ENCODE results near the gene FNDC3B.
A peak's percentile ranks its signal among the peaks of the same experiment; 100 is the strongest.

FNDC3B gene

DNA sequence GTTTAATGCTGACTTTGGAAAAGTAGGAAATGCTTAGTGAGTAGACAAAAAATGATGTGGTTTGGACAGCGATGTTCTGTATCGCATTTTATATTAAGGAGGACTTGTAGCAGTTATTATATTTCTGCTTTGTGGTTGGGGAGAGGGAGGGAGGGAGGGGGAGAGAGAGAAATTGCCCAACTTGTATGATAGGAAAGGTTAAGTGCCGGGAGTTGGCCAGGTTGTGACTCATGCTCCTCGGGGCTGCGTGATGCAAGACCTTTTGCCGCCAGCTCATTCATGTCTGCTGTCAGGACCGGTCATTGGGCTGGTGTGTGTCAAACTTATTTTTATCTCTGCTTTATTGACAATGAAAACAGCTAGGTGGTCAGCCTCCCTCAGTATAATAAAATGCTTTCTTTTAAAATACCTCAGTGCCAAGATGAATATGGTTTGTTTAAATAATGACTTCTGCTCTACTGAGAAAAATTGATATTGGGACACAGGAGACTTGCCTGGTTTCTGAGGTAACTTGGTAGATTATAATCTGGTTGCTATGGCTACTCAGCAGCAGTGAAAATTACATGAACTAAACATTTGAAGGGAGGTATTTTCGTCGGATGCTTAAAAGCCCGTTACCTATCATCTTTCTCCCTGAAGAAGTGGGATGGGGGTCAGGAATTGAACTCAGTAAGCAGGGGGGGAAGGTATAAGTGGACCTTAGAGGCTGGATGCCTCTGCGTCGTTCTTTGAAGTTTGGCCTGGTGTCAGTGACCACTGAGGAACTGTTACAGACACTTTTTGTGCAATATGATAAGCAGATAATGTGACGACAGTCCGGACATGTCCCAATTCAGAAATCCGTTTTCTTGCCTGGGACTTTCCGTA, 90.7 kb downstream of the FNDC3B start:
- no peak for TF ChIP-seq CTCF (IDR thresholded peaks at IDR 0.05; ENCODE audit: low read length, missing control alignments)
- H3K4me3 ChIP-seq (replicated peaks; ENCODE audit: low read depth, low read length) = no peak overlapping the region
- DNase-seq (ENCODE audit: low read depth) = peak; percentile 99

GRCh38 chr3:172130717-172131050, 91.3 kb downstream of the FNDC3B start:
- H3K4me3 ChIP-seq (replicated peaks; ENCODE audit: low read depth, low read length) = no peak overlapping the region
- no peak for TF ChIP-seq CTCF (IDR thresholded peaks at IDR 0.05; ENCODE audit: low read length, missing control alignments)
- DNase-seq (ENCODE audit: low read depth) = no peak

- no peak for TF ChIP-seq CTCF (IDR thresholded peaks at IDR 0.05; ENCODE audit: low read length, missing control alignments)
- DNase-seq (ENCODE audit: low read depth) = no peak
- H3K4me3 ChIP-seq (replicated peaks; ENCODE audit: low read depth, low read length) = no peak overlapping the region
These were observed 92.4 kb downstream of the FNDC3B start for GRCh38 chr3:172131746-172132145.

- no peak for TF ChIP-seq CTCF (IDR thresholded peaks at IDR 0.05; ENCODE audit: low read length, missing control alignments)
- no peak for DNase-seq (ENCODE audit: low read depth)
- H3K4me3 ChIP-seq (replicated peaks; ENCODE audit: low read depth, low read length) = no peak overlapping the region
These were observed 92.8 kb downstream of the FNDC3B start for GRCh38 chr3:172132159-172132586.

DNA sequence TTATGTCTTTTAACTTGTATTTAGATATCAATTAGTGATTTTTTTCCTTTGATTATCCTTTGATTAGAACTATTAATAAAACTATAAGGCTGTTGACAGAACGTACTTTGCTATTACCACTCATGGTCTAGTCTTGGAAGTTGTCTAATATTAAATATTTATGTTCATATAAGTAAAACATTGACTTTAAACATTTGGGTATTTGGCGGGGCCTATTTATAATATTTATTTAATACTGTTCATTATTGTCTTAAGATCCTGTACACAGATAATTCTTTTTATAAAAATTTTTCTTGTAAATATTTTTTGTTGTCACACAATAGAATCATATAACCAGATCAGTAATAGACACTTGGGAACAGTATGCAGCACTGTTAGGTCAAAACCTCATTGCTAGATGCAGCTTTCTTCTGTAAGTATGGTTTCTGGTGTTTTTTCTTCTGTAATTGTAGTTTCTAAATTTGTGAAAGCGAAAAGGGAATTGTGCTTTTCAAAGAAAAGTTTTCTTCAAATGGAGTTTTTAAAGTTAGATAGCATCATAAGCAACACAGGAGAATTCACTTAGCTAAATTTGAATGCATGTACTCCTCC, 93.4 kb downstream of the FNDC3B start:
- TF ChIP-seq CTCF (IDR thresholded peaks at IDR 0.05; ENCODE audit: low read length, missing control alignments) = no peak
- DNase-seq (ENCODE audit: low read depth) = no peak
- H3K4me3 ChIP-seq (replicated peaks; ENCODE audit: low read depth, low read length) = no peak overlapping the region

GRCh38 chr3:172133838-172134237, 94.5 kb downstream of the FNDC3B start:
- H3K4me3 ChIP-seq (replicated peaks; ENCODE audit: low read depth, low read length) = no peak overlapping the region
- TF ChIP-seq CTCF (IDR thresholded peaks at IDR 0.05; ENCODE audit: low read length, missing control alignments) = no peak
- no peak for DNase-seq (ENCODE audit: low read depth)
